GM19372 (cell line): ENCODE results near the gene DRC7.
"Not testable (repeated sequence)": the region's sequence is repeated elsewhere in the genome, so short reads cannot be mapped to it uniquely, and the experiment has no call there.

Experiments
- ATAC-seq: cut with Tn5 transposase; IDR thresholded peaks from one replicate; pipeline ENCODE4 v1.9.1; 2021; ENCODE audit warnings: mild to moderate bottlenecking, low read depth, moderate library complexity; ENCODE audit not compliant: unreplicated experiment

DRC7 gene

DNA sequence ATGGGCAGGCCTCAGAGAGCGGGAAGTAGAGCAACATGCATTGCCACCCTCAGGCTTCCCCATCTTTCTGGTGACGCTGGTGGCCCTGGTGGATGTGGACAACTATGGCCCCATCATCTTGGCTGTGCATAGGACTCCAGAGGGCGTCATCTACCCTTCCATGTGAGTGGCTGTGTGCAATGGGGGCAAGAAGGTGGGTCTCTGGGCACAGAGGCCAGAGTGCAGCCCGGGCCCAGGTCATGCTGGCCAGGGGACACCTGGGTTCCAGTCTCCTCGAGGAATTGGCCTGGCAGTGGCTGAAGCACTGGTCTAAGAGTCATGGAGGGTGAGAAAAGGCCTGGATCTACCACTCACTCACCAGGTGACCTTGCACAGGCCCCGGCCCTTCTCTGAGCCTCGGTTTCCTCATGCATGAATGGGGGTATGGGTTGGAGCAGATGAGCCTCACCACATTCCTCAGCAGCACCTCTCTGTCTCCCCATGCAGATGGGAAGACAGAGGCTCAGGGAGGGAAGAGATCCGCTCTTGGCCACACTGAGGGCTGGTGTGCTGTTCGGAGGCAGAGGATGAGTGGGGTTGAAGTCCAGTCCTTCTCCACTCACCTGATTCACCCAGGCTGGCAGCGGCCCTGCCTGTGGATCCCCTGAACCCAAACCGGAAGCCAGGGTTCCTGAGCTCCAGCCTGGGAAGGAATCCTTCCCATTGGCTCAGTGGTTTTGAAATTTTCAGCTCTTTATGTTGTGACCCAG is 33.7 kb upstream of the DRC7 start:
- ATAC-seq, result no peak

- no peak for ATAC-seq
These were observed 33.1 kb upstream of the DRC7 start for GRCh38 chr16:57661510-57661909.

GRCh38 chr16:57661936-57662906 is 32.4 kb upstream of the DRC7 start:
- no peak for ATAC-seq

GRCh38 chr16:57663436-57663835 is 31.2 kb upstream of the DRC7 start:
- no peak for ATAC-seq

DNA sequence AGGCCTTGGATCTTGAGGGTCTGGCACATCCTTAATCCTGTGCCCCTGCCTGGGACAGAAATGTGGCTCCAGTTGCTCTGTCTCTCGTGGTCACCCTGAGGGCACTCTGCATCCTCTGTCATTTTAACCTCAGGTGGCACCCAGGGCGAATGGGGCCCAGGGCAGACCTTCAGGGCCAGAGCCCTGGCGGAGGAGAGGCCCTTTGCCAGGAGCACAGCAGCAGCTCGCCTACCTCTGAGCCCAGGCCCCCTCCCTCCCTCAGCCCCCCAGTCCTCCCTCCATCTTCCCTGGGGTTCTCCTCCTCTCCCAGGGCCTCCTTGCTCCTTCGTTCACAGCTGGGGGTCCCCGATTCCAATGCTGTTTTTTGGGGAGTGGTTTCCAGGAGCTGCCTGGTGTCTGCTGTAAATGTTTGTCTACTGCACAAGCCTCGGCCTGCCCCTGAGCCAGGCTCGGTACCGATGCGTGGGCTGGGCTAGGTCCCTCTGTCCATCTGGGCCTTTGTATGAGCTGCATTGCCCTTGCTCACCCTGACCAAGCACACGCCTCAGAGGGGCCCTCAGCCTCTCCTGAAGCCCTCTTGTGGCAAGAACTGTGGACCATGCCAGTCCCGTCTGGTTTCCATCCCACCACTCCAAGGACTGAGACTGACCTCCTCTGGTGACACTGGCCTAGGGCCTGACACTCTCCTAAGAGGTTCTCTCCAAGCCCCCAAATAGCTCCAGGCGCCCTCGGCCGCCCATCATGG is 30.5 kb upstream of the DRC7 start:
- no peak for ATAC-seq

DNA sequence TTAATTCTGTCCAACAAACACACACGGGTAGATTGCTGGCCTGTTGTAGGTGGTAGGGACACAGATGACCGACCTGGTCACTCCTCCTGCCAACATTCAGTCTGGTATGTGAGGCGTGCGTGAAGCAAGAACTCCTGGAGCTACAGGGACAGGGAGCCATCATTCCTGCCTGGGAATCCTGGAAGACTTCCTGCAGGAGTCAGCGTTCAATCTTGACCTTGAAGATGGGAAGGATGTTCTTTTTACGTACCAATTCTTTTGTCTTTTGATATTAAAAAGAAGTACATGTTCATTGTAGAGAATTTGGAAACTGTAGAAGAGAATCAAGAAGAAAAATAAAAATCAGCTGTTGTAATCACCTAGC is 30.0 kb upstream of the DRC7 start:
- ATAC-seq, result no peak

DNA sequence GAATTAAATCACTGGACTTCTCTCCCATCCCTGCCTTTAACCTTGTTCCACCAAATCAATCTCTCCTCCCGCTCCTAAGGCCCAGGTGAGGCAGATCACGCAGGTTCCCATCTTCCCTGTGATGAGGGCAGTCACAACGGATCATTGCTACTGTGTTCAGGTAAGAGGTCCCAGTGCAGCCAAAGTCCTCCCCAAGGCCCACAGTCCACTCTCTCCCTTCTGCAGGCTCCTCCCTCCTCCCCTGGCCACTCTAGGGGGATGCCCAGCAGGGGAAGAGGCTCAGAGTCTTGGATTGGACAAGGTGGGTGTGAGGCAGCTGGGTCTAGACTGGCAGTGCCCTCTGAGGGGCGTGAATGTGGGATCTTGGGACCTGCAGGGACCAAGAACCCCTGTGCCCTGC is 29.1 kb upstream of the DRC7 start:
- no peak for ATAC-seq

- no peak for ATAC-seq
These were observed 28.1 kb upstream of the DRC7 start for GRCh38 chr16:57666353-57667047.

DNA sequence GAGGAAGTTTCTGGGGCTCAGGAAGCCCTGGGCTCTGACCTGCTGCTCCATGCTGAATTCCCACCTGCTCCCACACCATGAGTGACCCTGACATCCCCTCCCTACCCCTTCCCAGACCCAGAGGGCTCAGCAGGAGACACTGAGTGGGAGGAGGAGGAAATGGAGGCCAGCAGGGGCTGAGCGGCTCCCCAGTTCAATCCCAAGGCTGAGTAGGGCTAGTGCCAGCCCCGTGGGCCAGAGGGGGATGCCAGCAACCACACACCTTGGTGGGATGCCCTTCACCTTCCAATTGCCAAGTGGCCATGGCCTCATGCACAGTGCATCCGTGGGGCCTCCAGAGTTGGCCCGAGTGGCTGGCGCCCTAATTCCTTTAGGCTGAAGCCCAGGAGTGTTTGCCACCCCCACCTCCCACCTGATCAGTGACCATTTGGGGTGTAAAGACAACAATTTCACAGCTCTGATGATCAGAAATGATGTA is 27.5 kb upstream of the DRC7 start:
- no peak for ATAC-seq

GRCh38 chr16:57667526-57668262 is 26.9 kb upstream of the DRC7 start:
- ATAC-seq, result no peak

GRCh38 chr16:57668263-57668571 is 26.4 kb upstream of the DRC7 start, which contains the start of gene ADGRG3:
Gene ADGRG3, plus strand, starts transcription at chr16:57668306. Its CDS starts 42 bp downstream, at chr16:57668348.
- no peak for ATAC-seq

DNA sequence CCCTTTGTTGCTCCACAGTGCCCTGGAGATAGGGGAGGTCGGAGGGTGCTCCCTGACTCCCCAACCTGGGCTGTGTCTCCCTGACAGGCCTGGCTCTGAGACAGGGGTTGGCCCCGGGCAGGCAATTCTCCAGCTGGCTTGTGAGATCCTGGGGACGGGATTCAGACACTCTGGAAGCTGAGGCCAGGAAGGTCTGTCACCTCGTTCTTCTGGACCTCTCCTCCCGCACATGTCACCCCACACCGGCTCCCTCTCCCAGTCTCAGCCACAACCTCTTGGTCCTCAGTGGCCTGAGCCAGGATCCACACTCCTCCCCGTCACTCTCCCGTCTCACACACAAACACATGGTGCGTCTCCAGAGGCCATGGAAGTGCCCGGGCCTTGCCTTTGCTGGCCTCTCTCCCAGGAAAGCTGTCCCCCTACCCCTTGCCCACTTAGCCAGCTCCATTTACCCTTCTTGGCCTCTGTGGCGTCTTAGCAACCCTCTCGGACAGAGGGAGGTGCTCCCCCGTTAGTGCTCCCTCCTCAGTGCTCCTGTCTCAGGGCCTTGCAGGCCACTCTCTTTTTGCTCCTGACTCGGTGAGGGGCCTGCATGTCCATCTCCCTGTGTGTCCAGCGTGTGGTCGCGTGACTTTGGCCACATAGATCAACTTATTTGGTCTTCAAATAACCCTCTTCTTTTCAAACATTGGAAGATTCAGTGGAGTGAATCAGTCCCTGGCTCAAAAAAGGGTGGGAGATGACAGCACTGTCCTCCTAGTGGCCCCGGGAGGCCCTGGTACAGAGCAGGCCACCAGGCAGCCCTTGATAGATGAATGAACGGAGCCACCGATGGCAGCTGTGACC is 25.8 kb upstream of the DRC7 start:
- no peak for ATAC-seq

DNA sequence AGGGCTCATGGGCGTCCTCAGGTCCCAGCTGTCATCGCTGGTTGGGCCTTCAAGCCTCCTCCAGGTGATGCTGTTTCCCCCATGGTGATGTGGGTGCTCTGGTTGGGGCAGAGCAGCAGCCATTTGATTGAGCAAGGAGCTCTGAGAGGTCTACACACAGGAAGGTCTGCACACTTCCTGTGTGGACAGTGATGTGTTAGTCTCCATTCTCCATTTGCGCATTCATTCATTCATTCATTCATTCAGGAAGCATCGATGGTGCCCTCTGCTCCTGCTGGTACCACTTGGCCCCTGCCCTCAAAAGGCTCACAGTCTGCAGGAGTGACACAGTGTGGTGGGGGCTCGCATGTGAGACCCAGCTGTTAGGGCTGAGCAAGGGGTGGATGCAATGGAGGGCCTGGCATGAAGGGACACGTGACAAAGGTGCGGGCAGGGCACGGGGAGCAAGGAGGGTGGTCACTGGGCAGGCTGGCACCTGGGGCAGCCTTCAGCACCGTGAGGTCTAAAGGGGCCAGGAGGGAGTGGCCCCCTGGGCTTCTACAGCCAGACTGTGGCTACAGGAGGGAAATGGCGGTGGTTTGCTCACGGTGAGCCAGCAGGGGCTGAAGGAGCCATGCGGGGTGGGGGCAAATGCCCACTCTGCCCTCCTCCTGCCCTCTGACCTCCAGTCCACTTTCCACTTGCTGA is 25.0 kb upstream of the DRC7 start:
- ATAC-seq, result no peak

DNA sequence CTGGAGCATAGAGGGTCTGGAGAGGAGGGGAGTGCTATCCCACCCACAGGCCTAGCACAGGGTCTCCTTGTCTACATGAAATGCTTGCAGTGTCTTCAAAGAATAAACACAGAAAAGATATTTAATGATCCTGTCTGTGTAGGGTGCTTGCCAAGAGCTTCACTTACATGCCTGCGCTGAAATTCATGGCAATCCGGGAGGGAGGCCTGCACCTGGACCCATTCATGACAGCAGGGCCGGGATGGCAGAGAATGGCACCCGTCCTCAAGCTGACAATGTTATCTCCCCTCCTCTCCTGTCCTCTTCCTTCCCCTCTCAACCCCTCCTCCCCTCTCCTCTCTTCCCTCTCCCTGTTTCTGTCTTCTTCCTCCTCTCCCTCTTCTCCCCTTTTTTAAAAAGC is 24.4 kb upstream of the DRC7 start:
- ATAC-seq, result no peak

DNA sequence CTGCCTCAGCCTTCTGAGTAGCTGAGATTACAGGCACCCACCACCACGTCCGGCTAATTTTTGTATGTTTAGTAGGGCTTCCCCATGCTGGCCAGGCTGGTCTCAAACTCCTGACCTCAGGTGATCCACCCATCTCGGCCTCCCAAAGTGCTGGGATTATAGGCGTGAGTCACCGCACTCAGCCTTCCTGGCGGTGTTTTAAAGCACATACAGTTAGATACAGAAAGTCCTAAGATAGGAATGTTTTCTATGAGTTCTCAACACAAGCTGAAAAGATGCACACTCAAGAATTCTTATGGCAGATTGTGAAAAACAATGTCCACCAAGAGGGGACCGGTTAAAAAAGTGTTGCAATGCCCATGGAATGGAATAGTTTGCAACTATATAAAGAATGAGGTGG is 23.2 kb upstream of the DRC7 start:
- ATAC-seq, result not testable (repeated sequence)

- no peak for ATAC-seq
These were observed 22.2 kb upstream of the DRC7 start for GRCh38 chr16:57672416-57672815.

- no peak for ATAC-seq
These were observed 21.8 kb upstream of the DRC7 start for GRCh38 chr16:57672824-57673223.
